Stimulated activated CD8-positive, alpha-beta memory T cell treated with anti-CD3 and anti-CD28 coated beads, Interleukin-15, amount 100 ng/mL, for 24 hours (primary cell): ENCODE results near the gene JAZF1.

ENCODE experiments used
- DNase-seq: peaks from one replicate; pipeline ENCODE4 v3.0.0-alpha.2; 2020; ENCODE audit warnings: low read depth

The JAZF1 gene

GRCh38 chr7:28136420-28136819 is 44.2 kb downstream of the JAZF1 start:
- DNase-seq, result no peak

- DNase-seq, result no peak
These were observed 44.8 kb downstream of the JAZF1 start for GRCh38 chr7:28135760-28136159.

DNA sequence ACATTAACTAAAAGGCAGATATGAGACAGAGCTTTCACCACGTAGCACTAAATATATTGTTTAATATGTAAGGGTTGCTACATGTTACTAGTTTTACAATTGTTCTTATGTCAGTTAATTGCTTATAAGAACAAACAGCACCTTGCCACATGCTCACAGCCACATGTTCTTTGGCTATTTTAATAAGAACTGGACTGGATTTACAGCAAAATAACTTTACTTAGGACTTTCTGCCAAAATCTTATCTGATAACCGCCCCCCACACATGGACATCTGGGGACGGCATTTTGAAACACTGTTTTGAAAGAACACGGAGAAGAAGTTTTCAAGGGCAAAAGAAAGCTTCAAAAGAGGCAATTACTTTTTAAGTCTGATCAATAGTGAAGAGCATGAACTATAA is 45.3 kb downstream of the JAZF1 start:
- DNase-seq, result no peak

- DNase-seq, result no peak
These were observed 46.7 kb downstream of the JAZF1 start for GRCh38 chr7:28133872-28134271.

GRCh38 chr7:28132959-28133870 is 47.4 kb downstream of the JAZF1 start:
- no peak for DNase-seq

DNA sequence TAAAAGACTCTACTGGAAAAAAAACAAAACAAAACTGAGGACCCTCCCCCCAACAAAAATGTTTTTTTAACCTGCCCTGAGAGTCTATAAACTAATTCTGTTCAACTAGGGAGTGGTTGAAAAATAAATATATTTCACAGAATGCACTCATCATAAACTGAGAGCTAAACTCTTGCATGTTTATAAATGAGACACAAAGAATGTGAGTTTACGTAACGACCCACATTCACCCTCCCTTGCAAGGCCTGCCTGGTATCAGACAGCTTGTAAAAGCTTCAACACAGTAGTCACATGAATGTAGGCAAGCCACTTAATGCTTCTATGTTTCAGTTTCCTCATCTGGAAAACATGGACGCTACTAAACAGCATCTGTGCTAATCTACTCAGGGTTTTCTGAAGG is 50.3 kb downstream of the JAZF1 start:
- DNase-seq, result no peak

DNA sequence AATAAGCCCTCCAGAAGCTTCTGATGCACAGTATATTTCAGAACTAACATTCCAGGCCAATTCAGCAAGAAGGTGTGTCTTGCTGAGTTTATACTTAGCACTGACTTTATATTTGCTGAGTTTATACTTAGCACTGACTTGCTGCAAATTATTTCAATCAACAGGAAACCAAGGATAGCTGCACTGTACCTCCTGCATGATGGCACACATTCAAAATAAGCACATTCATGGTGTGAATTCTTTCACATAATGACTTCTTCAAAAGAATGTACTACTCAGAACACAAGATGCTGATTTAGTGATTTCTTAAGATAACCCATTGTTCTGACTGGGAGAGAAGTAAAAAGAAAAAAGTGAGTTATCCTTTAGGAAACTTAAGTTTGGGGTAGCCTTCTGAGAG is 52.0 kb downstream of the JAZF1 start:
- no peak for DNase-seq

GRCh38 chr7:28126410-28127041 is 54.1 kb downstream of the JAZF1 start:
- no peak for DNase-seq

- DNase-seq, result no peak
These were observed 54.9 kb downstream of the JAZF1 start for GRCh38 chr7:28125431-28126409.

- DNase-seq, result no peak
These were observed 56.2 kb downstream of the JAZF1 start for GRCh38 chr7:28124413-28124812.

DNA sequence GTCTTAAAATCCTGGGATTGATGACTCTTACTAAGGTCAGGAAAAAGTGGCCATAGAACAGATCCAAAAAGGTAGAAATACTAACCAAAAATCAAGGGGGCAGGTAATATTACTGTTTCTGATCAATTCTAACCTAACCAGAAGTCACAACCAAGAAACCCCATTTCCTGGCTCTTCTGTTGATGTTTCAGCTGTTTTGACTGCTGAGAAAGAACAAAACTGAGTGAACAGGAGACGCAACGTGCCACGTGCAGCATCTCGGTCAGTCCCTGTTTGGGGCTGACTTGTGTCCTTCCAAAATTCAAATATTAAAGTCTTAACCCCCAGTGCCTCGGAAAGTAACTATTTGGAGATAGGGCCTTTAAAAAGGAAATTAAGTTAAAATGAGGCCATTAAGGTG is 56.8 kb downstream of the JAZF1 start:
- DNase-seq, result no peak

DNA sequence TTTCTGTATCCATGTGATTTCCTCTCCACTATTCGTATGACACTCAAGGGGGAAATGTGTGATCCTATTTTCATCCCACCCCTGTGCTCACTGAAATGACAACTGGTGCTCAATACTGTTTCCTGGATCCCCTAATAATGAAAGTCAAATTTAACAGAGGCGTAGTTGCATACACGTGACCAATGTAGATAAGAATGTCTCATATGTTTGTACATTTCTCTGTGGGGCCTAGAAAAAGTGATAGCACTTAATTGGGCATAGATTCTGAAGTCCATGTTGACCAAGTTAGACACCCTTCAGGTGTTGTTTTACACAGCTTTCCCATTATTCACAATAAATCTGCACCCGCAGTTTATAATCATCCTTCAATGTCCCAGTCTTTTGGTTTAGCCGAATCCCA is 59.1 kb downstream of the JAZF1 start:
- no peak for DNase-seq

DNA sequence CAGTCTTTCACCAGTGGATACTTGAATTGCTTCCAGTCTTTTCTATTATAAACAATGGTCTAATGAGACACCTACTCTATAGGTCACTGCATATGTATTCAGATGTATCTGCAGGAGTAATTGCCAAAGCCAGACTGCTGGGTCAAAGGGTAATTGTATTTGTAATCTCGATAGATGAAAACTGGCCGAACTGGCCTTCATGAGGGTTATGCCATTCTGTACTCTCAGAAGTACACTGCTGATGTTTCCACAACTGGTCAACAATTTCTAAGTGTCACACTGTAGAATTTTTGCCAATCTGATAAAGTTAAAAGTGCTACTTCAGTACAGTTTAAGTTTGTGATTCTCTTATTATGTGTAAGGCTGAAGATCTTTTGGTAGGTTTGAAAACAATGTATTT is 64.6 kb downstream of the JAZF1 start:
- no peak for DNase-seq

- no peak for DNase-seq
These were observed 65.3 kb downstream of the JAZF1 start for GRCh38 chr7:28115261-28115660.

DNA sequence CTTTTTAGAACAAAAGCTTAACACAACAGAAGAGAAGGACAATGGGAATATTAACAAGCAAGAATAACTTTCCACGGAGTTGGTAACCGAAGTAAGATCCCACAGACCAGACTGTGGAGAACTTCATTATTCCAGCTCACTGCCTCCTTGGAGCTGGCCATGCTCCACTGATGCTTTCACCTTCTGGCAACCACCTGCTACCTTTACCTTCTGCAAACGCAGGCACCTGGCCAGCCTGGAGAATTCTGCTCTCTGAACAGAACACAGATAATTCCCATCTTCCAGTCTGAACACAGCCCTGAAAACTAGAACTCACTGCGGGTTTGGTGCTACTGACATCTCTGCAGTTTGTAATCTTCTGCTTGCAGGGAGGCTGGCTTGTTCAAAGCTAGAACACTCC is 66.5 kb downstream of the JAZF1 start:
- DNase-seq, result no peak

DNA sequence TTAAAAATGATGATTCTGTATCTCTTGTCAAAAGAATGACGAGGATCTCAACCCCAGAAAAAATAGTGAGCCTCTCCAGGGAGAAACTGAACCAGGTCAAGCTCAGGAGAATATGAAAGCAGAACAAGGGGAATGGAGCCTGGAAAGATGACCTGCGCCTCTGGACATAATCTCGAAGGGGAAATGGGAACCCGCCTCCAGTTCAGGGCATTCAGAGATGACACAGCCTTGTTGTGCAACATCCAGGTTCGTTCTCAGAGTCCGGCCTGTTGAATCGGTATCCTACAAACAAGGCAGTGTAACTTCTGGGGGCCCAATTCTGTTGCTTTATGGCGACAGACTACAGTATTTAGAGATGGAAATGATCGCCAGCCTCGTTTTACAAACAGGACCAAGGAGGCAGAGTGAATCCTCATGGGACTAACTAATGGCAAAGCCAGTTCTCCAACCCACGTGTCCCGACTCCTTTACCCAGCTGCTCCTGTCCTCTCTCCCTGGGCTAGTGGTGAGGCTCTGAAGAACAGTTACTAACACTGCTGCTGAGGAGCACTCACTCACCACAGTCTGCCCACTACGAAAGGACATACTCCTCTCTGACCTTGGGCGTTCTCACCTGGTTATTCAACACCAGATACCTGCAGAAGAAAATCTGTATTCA is 67.6 kb downstream of the JAZF1 start:
- DNase-seq, result no peak

DNA sequence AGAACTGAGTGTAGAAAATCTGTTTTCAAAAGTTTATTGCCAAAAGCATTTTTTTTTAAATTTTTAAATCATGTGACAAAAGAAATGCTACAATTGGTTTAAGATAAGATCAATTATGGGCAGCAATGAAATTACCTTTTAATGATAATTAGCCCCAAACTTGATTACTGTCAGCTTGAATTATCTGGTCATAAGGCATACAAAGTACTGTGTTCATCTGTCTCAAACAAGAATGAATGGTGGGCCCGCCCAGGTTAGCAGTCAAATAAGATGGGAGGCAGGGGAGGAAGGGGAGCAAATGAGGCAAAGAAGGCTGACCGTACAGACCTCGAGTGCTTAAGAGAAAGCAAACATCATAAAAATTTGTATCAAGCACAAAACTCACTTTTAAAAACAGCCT is 68.1 kb downstream of the JAZF1 start:
- no peak for DNase-seq

- no peak for DNase-seq
These were observed 68.6 kb downstream of the JAZF1 start for GRCh38 chr7:28112012-28112411.

- DNase-seq, result no peak
These were observed 70.1 kb downstream of the JAZF1 start for GRCh38 chr7:28110427-28111012.

GRCh38 chr7:28108747-28109146 is 71.8 kb downstream of the JAZF1 start:
- DNase-seq, result no peak

DNA sequence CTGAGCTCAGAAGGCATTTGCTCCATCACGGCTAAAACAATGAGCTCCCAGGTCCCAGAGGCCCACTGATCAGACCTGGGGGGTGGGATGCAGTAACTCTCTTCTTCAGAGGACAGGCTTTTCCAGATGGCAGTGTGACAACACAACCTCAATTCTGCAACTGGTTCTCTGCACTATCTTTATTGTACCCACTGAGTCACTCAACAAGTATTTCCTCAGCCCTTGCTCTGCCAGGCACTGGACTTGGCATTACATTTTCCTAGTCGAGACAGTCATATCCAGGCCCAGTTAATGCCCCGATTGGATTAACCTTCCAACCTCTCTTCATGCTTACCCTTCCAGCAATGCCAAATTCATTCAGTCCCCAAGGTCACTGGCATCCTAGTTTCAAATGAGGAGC is 72.6 kb downstream of the JAZF1 start:
- DNase-seq, result no peak
